ENCODE measurements around the gene SEC61B. TPM values are rescaled to one million over a fixed set of nuclear protein-coding genes. Genes with fewer than 3 reads are reported as not detected.

SEC61B gene
- total and polyA plus RNA-seq, 10 of the 15 experiments (the other 5 are each of a cell fraction or from before 2014, with no cell fraction given), result 108 to 747 (median 301) TPM

GRCh38 chr9:99221621-99222415 is at the start of gene SEC61B, which contains the start of gene ALG2 (continued):
- peak; percentile 95 for TF ChIP-seq ZBTB33 (IDR thresholded peaks at IDR 0.05)
- TF ChIP-seq IKZF1 (conservative IDR thresholded peaks at IDR 0.05), result peak; percentile 89
- peak; percentile 92 for TF ChIP-seq NKRF (conservative IDR thresholded peaks at IDR 0.05)
- TF ChIP-seq MEF2B (IDR thresholded peaks at IDR 0.05; ENCODE audit: partially characterized antibody, poor library complexity, severe bottlenecking), result peak; percentile 85
- no peak; the same call in 1 of the 2 replicates for TF ChIP-seq RAD51 (IDR thresholded peaks at IDR 0.05)
- no peak for TF ChIP-seq ZNF274 (IDR thresholded peaks at IDR 0.05; ENCODE audit: insufficient read depth, insufficient read length)
- TF ChIP-seq CUX1 (IDR thresholded peaks at IDR 0.05; ENCODE audit: insufficient replicate concordance, low read depth, low read length), result no peak
- TF ChIP-seq EP300 (IDR thresholded peaks at IDR 0.05; ENCODE audit: borderline replicate concordance in 1 of 2, control insufficient read depth in 1 of 2, low read depth in 2 of 2, low read length in 2 of 2), result peak in 1 of 2 experiments; percentile 51; a peak in 1 of 4 replicates
- TF ChIP-seq CBFB (IDR thresholded peaks at IDR 0.05; ENCODE audit: low read depth), result peak; percentile 88
- TF ChIP-seq LARP7 (IDR thresholded peaks at IDR 0.05), result peak; percentile 88
- TF ChIP-seq USF2 (IDR thresholded peaks at IDR 0.05; ENCODE audit: borderline replicate concordance, low read depth, low read length), result no peak
- TF ChIP-seq ASH2L (IDR thresholded peaks at IDR 0.05; ENCODE audit: borderline replicate concordance, low read depth), result peak; percentile 72; the same call in 1 of the 2 replicates
- TF ChIP-seq SIN3A (IDR thresholded peaks at IDR 0.05; ENCODE audit: low read depth, low read length), result 0 out of 2 replicates have a peak, but pooled peaks have one; percentile 39
- no peak for TF ChIP-seq IRF3 (IDR thresholded peaks at IDR 0.05)
- 0 out of 2 replicates have a peak, but pooled peaks have one; percentile 35 for TF ChIP-seq ZNF217 (IDR thresholded peaks at IDR 0.05)
- peak in 1 of 2 experiments; percentile 49; a peak in 2 of 4 replicates for TF ChIP-seq BHLHE40 (IDR thresholded peaks at IDR 0.05; ENCODE audit: borderline replicate concordance in 1 of 2, low read depth in 2 of 2, low read length in 1 of 2)

All from GM12878 (cell line).